Measurements from ENCODE around the gene PSMD6.

The PSMD6 gene

GRCh38 chr3:64042952-64043351 lies 19.7 kb upstream of the PSMD6 start:
- DNase-seq, result no peak

GRCh38 chr3:64039981-64040733 lies 16.9 kb upstream of the PSMD6 start:
- no peak for DNase-seq

- no peak for DNase-seq
Measured at GRCh38 chr3:64039332-64039731, 16.0 kb upstream of the PSMD6 start.

- DNase-seq, result no peak
Measured at GRCh38 chr3:64038253-64038767, 15.0 kb upstream of the PSMD6 start.

GRCh38 chr3:64037084-64037483 lies 13.8 kb upstream of the PSMD6 start:
- no peak for DNase-seq

- DNase-seq, result no peak
Measured at GRCh38 chr3:64033069-64033468, 9.8 kb upstream of the PSMD6 start.

- DNase-seq, result no peak
Measured at GRCh38 chr3:64031540-64032508, 8.5 kb upstream of the PSMD6 start.

GRCh38 chr3:64030741-64031140 lies 7.4 kb upstream of the PSMD6 start:
- DNase-seq, result peak; percentile 72

GRCh38 chr3:64029287-64029686 lies 6.0 kb upstream of the PSMD6 start:
- no peak for DNase-seq

GRCh38 chr3:64028754-64029153 lies 5.5 kb upstream of the PSMD6 start:
- DNase-seq, result no peak

- DNase-seq, result no peak
Measured at GRCh38 chr3:64027658-64028057, 4.4 kb upstream of the PSMD6 start.

GRCh38 chr3:64026346-64026745 lies 3.1 kb upstream of the PSMD6 start:
- DNase-seq, result no peak

GRCh38 chr3:64023861-64024223 lies 548 bp upstream of the PSMD6 start:
- no peak for DNase-seq

- DNase-seq, result peak; percentile 1 to 3
Measured at GRCh38 chr3:64022451-64023186, 675 bp downstream of the PSMD6 start.

GRCh38 chr3:64021922-64022321 lies 1.4 kb downstream of the PSMD6 start:
- no peak for DNase-seq

- DNase-seq, result no peak
Measured at GRCh38 chr3:64019879-64020278, 3.4 kb downstream of the PSMD6 start.

GRCh38 chr3:64019271-64019670 lies 4.0 kb downstream of the PSMD6 start:
- no peak for DNase-seq

- DNase-seq, result no peak
Measured at GRCh38 chr3:64016941-64017620, 6.2 kb downstream of the PSMD6 start.

GRCh38 chr3:64011685-64012084 lies 11.6 kb downstream of the PSMD6 start:
- DNase-seq, result no peak

- no peak for DNase-seq
Measured at GRCh38 chr3:64010199-64010598, 13.1 kb downstream of the PSMD6 start.

- no peak for DNase-seq
Measured at GRCh38 chr3:64009528-64009927, 13.8 kb downstream of the PSMD6 start.

Data from activated CD4-positive, alpha-beta T cell treated with anti-CD3 and anti-CD28 coated beads, Interleukin-2, amount 50 U/mL, for 4 hours (primary cell).